Duodenal mucosa (tissue), 2 donors: ENCODE results near the gene EFTUD2.
A peak's percentile ranks its signal among the peaks of the same experiment; 100 is the strongest.
"Not testable (repeated sequence)": the region's sequence is repeated elsewhere in the genome, so short reads cannot be mapped to it uniquely, and the experiment has no call there.

Source experiments
- H3K27ac ChIP-seq: one replicate; pipeline ENCODE4 v1.7.0; 2013; ENCODE audit warnings: low read depth, low read length
- H3K27me3 ChIP-seq, 2 donors: one replicate each; pipeline ENCODE4 v1.7.0; 2013; ENCODE audit warnings: low read length in 2 of 2, control low read depth in 1 of 2; ENCODE audit not compliant: insufficient read depth in 2 of 2, control insufficient read depth in 1 of 2
- H3K36me3 ChIP-seq, 2 donors: one replicate each; pipeline ENCODE4 v1.7.0; 2013; ENCODE audit warnings: low read length in 2 of 2, control low read depth in 1 of 2; ENCODE audit not compliant: insufficient read depth in 2 of 2, control insufficient read depth in 1 of 2
- H3K4me1 ChIP-seq, 2 donors: one replicate each; pipeline ENCODE4 v1.7.0; 2013; ENCODE audit warnings: low read length in 2 of 2, control low read depth in 1 of 2; ENCODE audit not compliant: insufficient read depth in 2 of 2, control insufficient read depth in 1 of 2
- H3K4me3 ChIP-seq, 2 donors: one replicate each; pipeline ENCODE4 v1.7.0; 2013; ENCODE audit warnings: low read length in 2 of 2, low read depth in 1 of 2
- H3K9ac ChIP-seq, 2 donors: one replicate each; pipeline ENCODE4 v1.7.0; 2013; ENCODE audit warnings: low read length in 2 of 2, low read depth in 1 of 2
- H3K9me3 ChIP-seq, 2 donors: one replicate each; pipeline ENCODE4 v1.7.0; 2013; ENCODE audit warnings: low read length in 2 of 2, control low read depth in 1 of 2; ENCODE audit not compliant: control insufficient read depth in 1 of 2

The EFTUD2 gene

GRCh38 chr17:44832805-44833204, 66.4 kb downstream of the EFTUD2 start:
- Histone ChIP-seq H3K4me3 (no peak overlapping the region), H3K27me3 (peaks cover 30 to 32% of the 10 kb centered on the region in 2 donors)

GRCh38 chr17:44831371-44831770, 67.9 kb downstream of the EFTUD2 start:
- Histone ChIP-seq H3K4me1 (peaks cover 7 to 11% of the 10 kb centered on the region in 2 donors), H3K27me3 (peaks cover 37 to 39% of the 10 kb centered on the region in 2 donors), H3K36me3 (no peaks in the 10 kb centered on the region), H3K9ac (no peak overlapping the region), H3K4me3 (no peak overlapping the region), H3K9me3 (no peaks in the 10 kb centered on the region), H3K27ac (no peak overlapping the region)

More at GRCh38 chr17:44832805-44833204, 66.4 kb downstream of the EFTUD2 start:
- no peak overlapping the region for H3K27ac ChIP-seq
- no peak overlapping the region for H3K9ac ChIP-seq
- peaks cover 7 to 11% of the 10 kb centered on the region in 2 donors for H3K4me1 ChIP-seq
- H3K36me3 ChIP-seq = no peaks in the 10 kb centered on the region
- no peaks in the 10 kb centered on the region for H3K9me3 ChIP-seq

GRCh38 chr17:44830359-44831288, 68.6 kb downstream of the EFTUD2 start:
- Histone ChIP-seq H3K27ac (no peak overlapping the region), H3K27me3 (peaks cover 37 to 39% of the 10 kb centered on the region in 2 donors), H3K9me3 (no peaks in the 10 kb centered on the region), H3K4me3 (peak overlapping the region in 1 of 2 donors; percentile 28), H3K4me1 (peaks cover 7 to 11% of the 10 kb centered on the region in 2 donors), H3K36me3 (no peaks in the 10 kb centered on the region), H3K9ac (peak overlapping the region in 1 of 2 donors; percentile 18)

GRCh38 chr17:44829523-44830358, 69.5 kb downstream of the EFTUD2 start, which contains the start of gene GJC1:
Gene GJC1 (minus strand): TSS chr17:44830287. CDS start chr17:44805817, 24,470 bp downstream.
- Histone ChIP-seq H3K4me1 (peaks cover 7 to 11% of the 10 kb centered on the region in 2 donors), H3K9me3 (no peaks in the 10 kb centered on the region), H3K9ac (peak within 1 kb of the TSS in 1 of 2 donors; percentile 33), H3K27ac (no peak within 1 kb of the TSS), H3K4me3 (peak within 1 kb of the TSS; percentile 52 to 55), H3K27me3 (peaks cover 37 to 39% of the 10 kb centered on the region in 2 donors), H3K36me3 (no peaks in the 10 kb centered on the region)

GRCh38 chr17:44828919-44829522, 70.2 kb downstream of the EFTUD2 start:
- Histone ChIP-seq H3K27ac (no peak overlapping the region), H3K9me3 (no peaks in the 10 kb centered on the region), H3K27me3 (peaks cover 37 to 39% of the 10 kb centered on the region in 2 donors), H3K4me3 (peak overlapping the region; percentile 52 to 55), H3K36me3 (no peaks in the 10 kb centered on the region), H3K9ac (peak overlapping the region in 1 of 2 donors; percentile 33), H3K4me1 (peaks cover 7 to 11% of the 10 kb centered on the region in 2 donors)

- H3K4me1 ChIP-seq = peaks cover 7 to 11% of the 10 kb centered on the region in 2 donors
- no peak overlapping the region for H3K4me3 ChIP-seq
- no peaks in the 10 kb centered on the region for H3K36me3 ChIP-seq
- H3K27me3 ChIP-seq = peaks cover 35 to 39% of the 10 kb centered on the region in 2 donors
- no peak overlapping the region for H3K27ac ChIP-seq
- H3K9me3 ChIP-seq = no peaks in the 10 kb centered on the region
- H3K9ac ChIP-seq = no peak overlapping the region
Measured at GRCh38 chr17:44827863-44828262, 71.4 kb downstream of the EFTUD2 start.

GRCh38 chr17:44826123-44826790, 73.0 kb downstream of the EFTUD2 start:
- Histone ChIP-seq H3K27ac (no peak overlapping the region), H3K36me3 (no peaks in the 10 kb centered on the region), H3K27me3 (peaks cover 29 to 35% of the 10 kb centered on the region in 2 donors), H3K4me3 (no peak overlapping the region), H3K9me3 (no peaks in the 10 kb centered on the region), H3K4me1 (peaks cover 7 to 11% of the 10 kb centered on the region in 2 donors), H3K9ac (no peak overlapping the region)

GRCh38 chr17:44825236-44825635, 74.0 kb downstream of the EFTUD2 start:
- not testable (repeated sequence) for H3K4me3 ChIP-seq, H3K9ac ChIP-seq, H3K36me3 ChIP-seq, H3K27ac ChIP-seq, H3K9me3 ChIP-seq
- Histone ChIP-seq H3K27me3 (peaks cover 19 to 26% of the 10 kb centered on the region in 2 donors), H3K4me1 (peaks cover 6 to 11% of the 10 kb centered on the region in 2 donors)

GRCh38 chr17:44820631-44821212, 78.5 kb downstream of the EFTUD2 start:
- Histone ChIP-seq H3K27me3 (no peaks in the 10 kb centered on the region), H3K4me1 (peaks cover 0 to 4% of the 10 kb centered on the region in 2 donors), H3K9ac (no peak overlapping the region), H3K4me3 (no peak overlapping the region), H3K27ac (no peak overlapping the region), H3K36me3 (no peaks in the 10 kb centered on the region), H3K9me3 (no peaks in the 10 kb centered on the region)
